H1 (cell line): ENCODE results near the gene CBLB.

Experiments used
- BACH1 ChIP-seq: IDR thresholded peaks from 2 replicates; pipeline ENCODE4 v1.6.1; 2012; ENCODE audit warnings: low read length, improper control_type of control experiment
- CEBPB ChIP-seq: IDR thresholded peaks from 2 replicates; pipeline ENCODE4 v1.6.1; 2012; ENCODE audit warnings: low read depth, low read length
- CHD2 ChIP-seq: IDR thresholded peaks from 2 replicates; pipeline ENCODE4 v1.6.1; 2012; ENCODE audit warnings: low read length, improper control_type of control experiment
- CTCF ChIP-seq, 3 experiments: IDR thresholded peaks; 1 replicate in 2 of 3; 2 replicates in 1 of 3; pipeline versions ENCODE4 v1.5.1 to v1.6.1; 2011; ENCODE audit warnings: low read length in 3 of 3, mild to moderate bottlenecking in 3 of 3, inconsistent platforms in 2 of 3, low read depth in 1 of 3, moderate library complexity in 1 of 3; ENCODE audit not compliant: insufficient read depth in 1 of 3; ENCODE audit errors: control extremely low read depth in 1 of 3
- EP300 ChIP-seq, 2 experiments: IDR thresholded peaks; 1 replicate in 1 of 2; 2 replicates in 1 of 2; pipeline ENCODE4 v1.6.1; 2011 to 2012; ENCODE audit warnings: low read depth in 2 of 2, low read length in 2 of 2, mild to moderate bottlenecking in 2 of 2, borderline replicate concordance in 1 of 2, inconsistent platforms in 1 of 2, moderate library complexity in 1 of 2
- EZH2 ChIP-seq: fragments of 200-600 bp; sonication (generic); IDR thresholded peaks from 2 replicates; pipeline ENCODE4 v1.7.1; 2012; ENCODE audit warnings: low read depth, mild to moderate bottlenecking, moderate library complexity, low read length, inconsistent platforms; ENCODE audit not compliant: severe bottlenecking
- FOSL1 ChIP-seq: IDR thresholded peaks from 2 replicates; pipeline ENCODE4 v1.6.1; 2011; ENCODE audit warnings: mild to moderate bottlenecking, low read depth, low read length, moderate library complexity; ENCODE audit not compliant: insufficient read depth
- GABPA ChIP-seq: IDR thresholded peaks from 2 replicates; pipeline ENCODE4 v1.6.1; 2011; ENCODE audit warnings: mild to moderate bottlenecking, low read length, moderate library complexity, borderline replicate concordance; ENCODE audit not compliant: insufficient read depth
- MAFK ChIP-seq: IDR thresholded peaks from 2 replicates; pipeline ENCODE4 v1.6.1; 2012; ENCODE audit warnings: low read depth, mild to moderate bottlenecking, improper control_type of control experiment, low read length
- POLR2A ChIP-seq, 2 experiments: IDR thresholded peaks; 1 replicate in 1 of 2; 2 replicates in 1 of 2; pipeline ENCODE4 v1.6.1; 2011; ENCODE audit warnings: low read depth in 2 of 2, low read length in 2 of 2, mild to moderate bottlenecking in 2 of 2; ENCODE audit errors: control extremely low read depth in 1 of 2
- SUZ12 ChIP-seq: fragments of 200-600 bp; sonication (generic); IDR thresholded peaks from 2 replicates; pipeline ENCODE4 v1.6.1; 2012; ENCODE audit warnings: mild to moderate bottlenecking, inconsistent platforms, low read length, moderate library complexity, mixed read lengths
- TAF1 ChIP-seq: IDR thresholded peaks from 2 replicates; pipeline ENCODE4 v1.6.1; 2011; ENCODE audit warnings: mild to moderate bottlenecking, low read depth, low read length

- TF ChIP-seq GABPA (no peak), CHD2 (no peak), TAF1 (no peak), POLR2A (IDR thresholded peaks at IDR 0.05; ENCODE audit: control extremely low read depth in 1 of 2, low read depth in 2 of 2, low read length in 2 of 2) (no peak), CTCF (IDR thresholded peaks at IDR 0.05; ENCODE audit: control extremely low read depth in 1 of 3, insufficient read depth in 1 of 3, low read depth in 1 of 3, low read length in 3 of 3) (no peak), CEBPB (no peak), MAFK (no peak), FOSL1 (no peak), BACH1 (no peak), EP300 (IDR thresholded peaks at IDR 0.05; ENCODE audit: borderline replicate concordance in 1 of 2, low read depth in 2 of 2, low read length in 2 of 2) (no peak), SUZ12 (no peak), EZH2 (no peak)
Measured at GRCh38 chr3:105802118-105802706, 66.6 kb downstream of the CBLB start.
